Panc1 (cell line): ENCODE data around the gene ISYNA1. TPM values are rescaled to one million over a fixed set of nuclear protein-coding genes. Genes with fewer than 3 reads are reported as not detected.

Source experiments
- ATAC-seq: fragments of 200-7000 bp; cut with Tn5 transposase; 2 replicates; pipeline ENCODE4 v1.9.1; 2020; ENCODE audit warnings: mild to moderate bottlenecking, moderate library complexity
- BruUV-seq: library from RNA; stranded (reverse); fragments of 400-500 nt; replicated peaks from 2 replicates; lab custom pipeline; 2021; lab: Mats Ljungman, UMichigan
- CTCF ChIA-PET: fragments of 300-600 bp; sonication (Branson Sonifier 250); formaldehyde crosslinking; loops from one replicate; lab custom pipeline; 2022; ENCODE audit warnings: antibody characterized with exemption; lab: Charles Lee
- POLR2A ChIA-PET: fragments of 300-600 bp; sonication (Branson Sonifier 250); formaldehyde crosslinking; loops from one replicate; lab custom pipeline; 2022; ENCODE audit warnings: antibody characterized with exemption; lab: Charles Lee
- DNase-seq: peaks from one replicate; pipeline ENCODE4 v3.0.0-alpha.2; 2010; ENCODE audit warnings: low read depth, low spot score
- H3K27ac ChIP-seq: 2 replicates; pipeline ENCODE4 v1.5.1; 2011; ENCODE audit warnings: mild to moderate bottlenecking, low read length, inconsistent platforms
- H3K27me3 ChIP-seq: fragments of 200-500 bp; sonication (Bioruptor generic); 2 replicates; pipeline ENCODE4 v1.6.0; 2014; ENCODE audit warnings: low read length, inconsistent platforms; ENCODE audit not compliant: control insufficient read depth, insufficient read depth
- H3K36me3 ChIP-seq: fragments of 200-500 bp; sonication (Bioruptor generic); 2 replicates; pipeline ENCODE4 v1.5.1; 2014; ENCODE audit warnings: inconsistent platforms, mild to moderate bottlenecking, low read length, moderate library complexity; ENCODE audit not compliant: control insufficient read depth, insufficient read depth
- H3K4me1 ChIP-seq: 2 replicates; pipeline ENCODE4 v1.5.1; 2011; ENCODE audit warnings: inconsistent platforms, mild to moderate bottlenecking, low read length, moderate library complexity; ENCODE audit not compliant: control insufficient read depth, insufficient read depth
- H3K4me3 ChIP-seq, 2 experiments: 2 replicates each; pipeline ENCODE4 v1.5.1; 2011 to 2012; ENCODE audit warnings: low read depth in 2 of 2, low read length in 2 of 2, mild to moderate bottlenecking in 2 of 2, inconsistent platforms in 1 of 2, moderate library complexity in 1 of 2
- H3K9me3 ChIP-seq: fragments of 200-500 bp; sonication (Bioruptor generic); 2 replicates; pipeline ENCODE4 v1.5.1; 2014; ENCODE audit warnings: low read depth, mild to moderate bottlenecking, inconsistent platforms, low read length, moderate library complexity; ENCODE audit not compliant: control insufficient read depth, insufficient read depth
- POLR2AphosphoS5 ChIP-seq: IDR thresholded peaks from 2 replicates; pipeline ENCODE4 v1.6.1; 2012; ENCODE audit warnings: mild to moderate bottlenecking, low read depth, low read length, moderate library complexity
- REST ChIP-seq, 2 experiments: IDR thresholded peaks; 2 replicates each; pipeline ENCODE4 v1.6.1; 2011 to 2012; ENCODE audit warnings: low read depth in 2 of 2, control low read depth in 1 of 2, low read length in 1 of 2, mild to moderate bottlenecking in 1 of 2, moderate library complexity in 1 of 2; ENCODE audit not compliant: insufficient read depth in 1 of 2
- SIN3A ChIP-seq: IDR thresholded peaks from 2 replicates; pipeline ENCODE4 v1.6.1; 2012; ENCODE audit warnings: low read depth, mild to moderate bottlenecking, low read length, moderate library complexity, borderline replicate concordance; ENCODE audit not compliant: insufficient read depth
- TCF7L2 ChIP-seq: IDR thresholded peaks from 2 replicates; pipeline ENCODE4 v1.6.1; 2011; ENCODE audit warnings: mild to moderate bottlenecking, low read depth, low read length, inconsistent platforms
- in situ Hi-C: cut with HindIII; loops from 2 replicates; pipeline ENCODE4 v1.10.0; 2016; ENCODE audit warnings: low sequenced_read_pairs, low pct_unique_long_range_greater_than_20kb
- intact Hi-C: fragments of 100-400 bp; cut with micrococcal nuclease; formaldehyde crosslinking; loops from one replicate; pipeline ENCODE4 v1.10.0; 2022; ENCODE audit not compliant: unreplicated experiment
- total RNA-seq: library from RNA; stranded (reverse); gene quantifications from one replicate; pipeline ENCODE4 v1.2.1, GENCODE V29; 2021; ENCODE audit not compliant: unreplicated experiment
- TF ChIP-seq, protein P1 (sequence below): fragments of 450-650 bp; IDR thresholded peaks from 2 replicates; pipeline ENCODE4 v1.5.1; 2017; ENCODE audit warnings: mild to moderate bottlenecking

The ISYNA1 gene
- total RNA-seq, 1 experiment from 2014 or later: 351 TPM

DNA sequence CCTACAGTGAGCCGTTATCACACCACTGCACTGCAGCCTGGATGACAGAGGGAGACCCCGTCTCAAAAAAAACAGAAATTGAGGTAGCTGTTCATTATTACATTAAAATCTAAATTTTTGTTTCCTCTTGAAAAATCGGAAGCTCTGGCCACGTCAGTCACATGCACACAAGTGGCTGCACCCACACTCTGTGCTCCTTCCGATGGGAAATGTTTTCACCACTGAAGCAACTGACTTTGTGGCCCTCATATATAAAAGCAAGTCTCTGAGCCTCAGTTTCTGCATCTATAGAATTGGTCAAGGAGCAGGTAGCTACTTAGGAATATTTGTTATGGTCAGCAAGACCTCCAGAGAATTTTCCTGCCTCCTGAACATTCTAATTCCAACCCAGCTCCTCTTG, 45.0 kb downstream of the ISYNA1 start:
- intact Hi-C loops (loop anchor here (10.0 kb wide), 1 partner anchor 1088 kb away; the partner anchor contains the start of genes ABHD8, DDA1 and MRPL34), in situ Hi-C loops (no loop called here)
- DNase-seq: no peak
- ChIA-PET POLR2A (interaction anchor here (0.6 kb wide), 1 partner anchor 62 kb away, joined by 4 read pairs; no protein-coding TSS in a partner anchor), CTCF (no interaction called here)
- H3K36me3 ChIP-seq: no peaks in the 10 kb centered on the region
- no peak overlapping the region; the same call in 1 of the 2 replicates for H3K27ac ChIP-seq
- ATAC-seq: no peak
- no TSS peak for BruUV-seq
- no peak overlapping the region for H3K4me3 ChIP-seq
- peaks cover 3% of the 10 kb centered on the region for H3K4me1 ChIP-seq
- no peaks in the 10 kb centered on the region for H3K27me3 ChIP-seq
- H3K9me3 ChIP-seq: no peaks in the 10 kb centered on the region
- TF ChIP-seq, protein P1, sequence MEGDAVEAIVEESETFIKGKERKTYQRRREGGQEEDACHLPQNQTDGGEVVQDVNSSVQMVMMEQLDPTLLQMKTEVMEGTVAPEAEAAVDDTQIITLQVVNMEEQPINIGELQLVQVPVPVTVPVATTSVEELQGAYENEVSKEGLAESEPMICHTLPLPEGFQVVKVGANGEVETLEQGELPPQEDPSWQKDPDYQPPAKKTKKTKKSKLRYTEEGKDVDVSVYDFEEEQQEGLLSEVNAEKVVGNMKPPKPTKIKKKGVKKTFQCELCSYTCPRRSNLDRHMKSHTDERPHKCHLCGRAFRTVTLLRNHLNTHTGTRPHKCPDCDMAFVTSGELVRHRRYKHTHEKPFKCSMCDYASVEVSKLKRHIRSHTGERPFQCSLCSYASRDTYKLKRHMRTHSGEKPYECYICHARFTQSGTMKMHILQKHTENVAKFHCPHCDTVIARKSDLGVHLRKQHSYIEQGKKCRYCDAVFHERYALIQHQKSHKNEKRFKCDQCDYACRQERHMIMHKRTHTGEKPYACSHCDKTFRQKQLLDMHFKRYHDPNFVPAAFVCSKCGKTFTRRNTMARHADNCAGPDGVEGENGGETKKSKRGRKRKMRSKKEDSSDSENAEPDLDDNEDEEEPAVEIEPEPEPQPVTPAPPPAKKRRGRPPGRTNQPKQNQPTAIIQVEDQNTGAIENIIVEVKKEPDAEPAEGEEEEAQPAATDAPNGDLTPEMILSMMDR: no peak
- TF ChIP-seq TCF7L2 (no peak), POLR2AphosphoS5 (no peak)

GRCh38 chr19:18392417-18392816, 45.5 kb downstream of the ISYNA1 start:
- Histone ChIP-seq H3K27me3 (no peaks in the 10 kb centered on the region), H3K9me3 (no peaks in the 10 kb centered on the region), H3K4me1 (peaks cover 3% of the 10 kb centered on the region), H3K27ac (peak overlapping the region; percentile 7; the same call in 1 of the 2 replicates), H3K36me3 (no peaks in the 10 kb centered on the region), H3K4me3 (no peak overlapping the region)
- no peak for DNase-seq
- intact Hi-C loops (loop anchor here (10.0 kb wide), 1 partner anchor 1088 kb away; the partner anchor contains the start of genes ABHD8, DDA1 and MRPL34), in situ Hi-C loops (no loop called here)
- POLR2A ChIA-PET: no interaction called here
- CTCF ChIA-PET: no interaction called here
- BruUV-seq: no TSS peak
- TF ChIP-seq, protein P1: no peak
- TF ChIP-seq REST (IDR thresholded peaks at IDR 0.05; ENCODE audit: insufficient read depth in 1 of 2, low read depth in 2 of 2, low read length in 1 of 2) (no peak), TCF7L2 (no peak), POLR2AphosphoS5 (no peak), SIN3A (no peak)
- ATAC-seq: no peak
